ENCODE measurements around the gene IQSEC1. TPM values are rescaled to one million over a fixed set of nuclear protein-coding genes. Genes with fewer than 3 reads are reported as not detected.
A peak's percentile ranks its signal among the peaks of the same experiment; 100 is the strongest.

The IQSEC1 gene
- total and polyA plus RNA-seq, 9 of the 15 experiments (the other 6 are each of a cell fraction or from before 2014, with no cell fraction given), result 0.56 to 39.0 (median 6.8) TPM

DNA sequence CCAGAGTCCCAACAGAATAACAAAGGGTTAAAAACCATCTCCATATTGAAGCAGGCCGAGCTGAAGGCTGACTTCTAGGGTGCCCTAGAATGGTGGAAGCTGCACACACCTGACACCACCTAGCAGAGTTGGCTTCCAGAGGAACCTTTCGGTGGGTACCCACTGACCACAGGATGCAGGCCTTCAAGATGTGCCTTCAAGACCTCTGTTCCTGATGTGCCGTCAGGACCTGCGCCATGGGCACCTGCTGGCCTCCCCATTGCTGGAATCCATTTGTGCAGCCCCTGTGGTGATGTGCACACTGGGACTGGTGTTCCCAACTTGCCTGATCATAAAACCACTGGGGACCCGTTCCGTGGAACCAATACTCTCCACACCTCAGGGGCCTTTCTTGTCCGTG, 196.2 kb downstream of the IQSEC1 start:
- FAIRE-seq (no peak), DNase-seq (ENCODE audit: extremely low read depth in 1 of 4, low spot score in 3 of 4) (no peak), ATAC-seq (no peak)
- Histone ChIP-seq H3K9ac (ENCODE audit: insufficient read depth in 1 of 2, low read depth in 2 of 2, low read length in 2 of 2) (peak overlapping the region in 1 of 2 experiments; percentile 45; a peak in 1 of 4 replicates), H2AFZ (ENCODE audit: low read depth, low read length) (no peak overlapping the region), H3K4me1 (replicated peaks in 1 of 2; ENCODE audit: control insufficient read depth in 2 of 2, insufficient read depth in 2 of 2, low read length in 2 of 2) (peaks cover 54 to 77% of the 10 kb centered on the region in 2 experiments), H3K27ac (ENCODE audit: extremely low read depth, low read depth, low read length) (no peak overlapping the region), H3K4me2 (ENCODE audit: insufficient read depth, low read length) (no peak overlapping the region; the same call in 1 of the 2 replicates), H3K9me1 (ENCODE audit: control insufficient read depth, insufficient read depth, low read length) (no peaks in the 10 kb centered on the region), H3K4me3 (no peak overlapping the region), H3K27me3 (ENCODE audit: control insufficient read depth in 2 of 2, insufficient read depth in 2 of 2, low read length in 2 of 2) (no peaks in the 10 kb centered on the region), H3K79me2 (ENCODE audit: control insufficient read depth, insufficient read depth, low read length) (no peaks in the 10 kb centered on the region), H4K20me1 (replicated peaks; ENCODE audit: control insufficient read depth, insufficient read depth, low read length) (no peaks in the 10 kb centered on the region), H3K36me3 (ENCODE audit: control insufficient read depth, insufficient read depth, low read length) (no peaks in the 10 kb centered on the region), H3K9me3 (replicated peaks; ENCODE audit: control insufficient read depth, insufficient read depth, low read depth, low read length) (no peaks in the 10 kb centered on the region)
- ChIA-PET POLR2A (interaction anchor here (0.6 to 1.4 kb wide), 3 partner anchors 8 to 52 kb away, joined by 3 to 8 read pairs (median 5); no protein-coding TSS in a partner anchor), CTCF (ENCODE audit: low intra/inter-chr PET ratio) (interaction anchor here (0.7 to 0.8 kb wide), 2 partner anchors 52 to 169 kb away, joined by 3 read pairs; no protein-coding TSS in a partner anchor)
- in situ Hi-C loops (cut with MboI), result loop anchor here (25.0 kb wide), 1 partner anchor 740 kb away; no protein-coding TSS in a partner anchor
- 87% methylated on average over 7 of the region's 7 CpGs for WGBS (ENCODE audit: insufficient coverage, low coverage, missing lambda C conversion rate)
- intact Hi-C loops (cut with micrococcal nuclease), result no loop called here
- peak; percentile 82 for TF ChIP-seq WHSC1 (IDR thresholded peaks at IDR 0.05; ENCODE audit: low read length)
- no peak for TF ChIP-seq NCOA4 (IDR thresholded peaks at IDR 0.05; ENCODE audit: partially characterized antibody)
- no TSS peak for BruUV-seq (replicated peaks)

- ATAC-seq, result peak; percentile 89
- H4K20me1 ChIP-seq (replicated peaks; ENCODE audit: control insufficient read depth, insufficient read depth, low read length), result no peaks in the 10 kb centered on the region
- H3K36me3 ChIP-seq (ENCODE audit: control insufficient read depth, insufficient read depth, low read length), result no peaks in the 10 kb centered on the region
- H3K4me2 ChIP-seq (ENCODE audit: insufficient read depth, low read length), result peak overlapping the region; percentile 50
- BruUV-seq (replicated peaks), result no TSS peak
- H3K79me2 ChIP-seq (ENCODE audit: control insufficient read depth, insufficient read depth, low read length), result no peaks in the 10 kb centered on the region
- peak overlapping the region; percentile 21 to 86; a peak in 3 of 4 replicates for H3K9ac ChIP-seq (ENCODE audit: insufficient read depth in 1 of 2, low read depth in 2 of 2, low read length in 2 of 2)
- H2AFZ ChIP-seq (ENCODE audit: low read depth, low read length), result peak overlapping the region; percentile 92
- POLR2A ChIA-PET, result interaction anchor here (0.5 to 1.2 kb wide), 6 partner anchors 11 to 318 kb away, joined by 3 to 6 read pairs (median 4); no protein-coding TSS in a partner anchor
- CTCF ChIA-PET (ENCODE audit: low intra/inter-chr PET ratio), result interaction anchor here (0.7 kb wide), 2 partner anchors 70 to 170 kb away, joined by 3 read pairs; no protein-coding TSS in a partner anchor
- no peaks in the 10 kb centered on the region for H3K9me3 ChIP-seq (replicated peaks; ENCODE audit: control insufficient read depth, insufficient read depth, low read depth, low read length)
- peak; percentile 80 for FAIRE-seq
- H3K27me3 ChIP-seq (ENCODE audit: control insufficient read depth in 2 of 2, insufficient read depth in 2 of 2, low read length in 2 of 2), result no peaks in the 10 kb centered on the region
- intact Hi-C loops (cut with micrococcal nuclease), result no loop called here
- H3K9me1 ChIP-seq (ENCODE audit: control insufficient read depth, insufficient read depth, low read length), result no peaks in the 10 kb centered on the region
- peaks cover 47 to 68% of the 10 kb centered on the region in 2 experiments for H3K4me1 ChIP-seq (replicated peaks in 1 of 2; ENCODE audit: control insufficient read depth in 2 of 2, insufficient read depth in 2 of 2, low read length in 2 of 2)
- peak overlapping the region; percentile 16 for H3K4me3 ChIP-seq
- peak overlapping the region; percentile 49; the same call in 2 of the 3 replicates for H3K27ac ChIP-seq (ENCODE audit: extremely low read depth, low read depth, low read length)
- peak; percentile 86 to 95 (median 90) for DNase-seq (ENCODE audit: extremely low read depth in 1 of 4, low spot score in 3 of 4)
- in situ Hi-C loops (cut with MboI), result loop anchor here (25.0 kb wide), 1 partner anchor 739 kb away; no protein-coding TSS in a partner anchor
- WGBS (ENCODE audit: insufficient coverage, low coverage, missing lambda C conversion rate), result 30% methylated on average over 46 of the region's 60 CpGs
- TF ChIP-seq MECOM (CRISPR knock-in tag; IDR thresholded peaks at IDR 0.05) (no peak), RBM15 (IDR thresholded peaks at IDR 0.05; ENCODE audit: insufficient read depth, low read length) (no peak), ZNF699 (CRISPR knock-in tag; IDR thresholded peaks at IDR 0.05; ENCODE audit: insufficient replicate concordance) (no peak), ELF1 (tag; IDR thresholded peaks at IDR 0.05) (no peak), RREB1 (CRISPR knock-in tag; IDR thresholded peaks at IDR 0.05) (no peak)
Measured at GRCh38 chr3:12875857-12876836, 197.1 kb downstream of the IQSEC1 start.
